Activated CD4-positive, alpha-beta memory T cell treated with anti-CD3 and anti-CD28 coated beads for 36 hours (primary cell): ENCODE results near the gene PGLYRP2. TPM values are rescaled to one million over a fixed set of nuclear protein-coding genes. Genes with fewer than 3 reads are reported as not detected.

ENCODE experiments used
- CTCF ChIA-PET: fragments of 350-600 bp; sonication (Branson Sonifier 250); formaldehyde crosslinking; loops from one replicate; lab custom pipeline; 2021; ENCODE audit warnings: antibody characterized with exemption, inconsistent platforms; lab: Charles Lee
- POLR2A ChIA-PET: fragments of 350-600 bp; sonication (Branson Sonifier 250); formaldehyde crosslinking; loops from one replicate; lab custom pipeline; 2021; ENCODE audit warnings: antibody characterized with exemption; lab: Charles Lee
- DNase-seq: peaks from one replicate; pipeline ENCODE4 v3.0.0-alpha.2; 2020
- H3K27ac Mint-ChIP-seq: one replicate; pipeline ENCODE4 v1.8.0; 2021; ENCODE audit warnings: mixed read lengths
- H3K27me3 Mint-ChIP-seq: one replicate; pipeline ENCODE4 v1.8.0; 2021; ENCODE audit warnings: mixed read lengths
- H3K36me3 Mint-ChIP-seq: one replicate; pipeline ENCODE4 v1.8.0; 2021; ENCODE audit warnings: mixed read lengths
- H3K4me1 Mint-ChIP-seq: one replicate; pipeline ENCODE4 v1.8.0; 2021; ENCODE audit warnings: low read depth, mixed read lengths
- H3K4me3 Mint-ChIP-seq: one replicate; pipeline ENCODE4 v1.8.0; 2021; ENCODE audit warnings: mild to moderate bottlenecking, mixed read lengths
- H3K9me3 Mint-ChIP-seq: one replicate; pipeline ENCODE4 v1.8.0; 2021; ENCODE audit warnings: mixed read lengths
- intact Hi-C: fragments of 100-400 bp; cut with micrococcal nuclease; formaldehyde crosslinking; loops from one replicate; pipeline ENCODE4 v1.15.1; 2023
- total RNA-seq, 2 experiments: library from RNA; stranded (reverse); gene quantifications; one replicate each; pipeline ENCODE4 v1.2.3, GENCODE V29; 2021

PGLYRP2 gene
- total RNA-seq, 2 experiments from 2014 or later, result 0.24 TPM; not detected in 1

DNA sequence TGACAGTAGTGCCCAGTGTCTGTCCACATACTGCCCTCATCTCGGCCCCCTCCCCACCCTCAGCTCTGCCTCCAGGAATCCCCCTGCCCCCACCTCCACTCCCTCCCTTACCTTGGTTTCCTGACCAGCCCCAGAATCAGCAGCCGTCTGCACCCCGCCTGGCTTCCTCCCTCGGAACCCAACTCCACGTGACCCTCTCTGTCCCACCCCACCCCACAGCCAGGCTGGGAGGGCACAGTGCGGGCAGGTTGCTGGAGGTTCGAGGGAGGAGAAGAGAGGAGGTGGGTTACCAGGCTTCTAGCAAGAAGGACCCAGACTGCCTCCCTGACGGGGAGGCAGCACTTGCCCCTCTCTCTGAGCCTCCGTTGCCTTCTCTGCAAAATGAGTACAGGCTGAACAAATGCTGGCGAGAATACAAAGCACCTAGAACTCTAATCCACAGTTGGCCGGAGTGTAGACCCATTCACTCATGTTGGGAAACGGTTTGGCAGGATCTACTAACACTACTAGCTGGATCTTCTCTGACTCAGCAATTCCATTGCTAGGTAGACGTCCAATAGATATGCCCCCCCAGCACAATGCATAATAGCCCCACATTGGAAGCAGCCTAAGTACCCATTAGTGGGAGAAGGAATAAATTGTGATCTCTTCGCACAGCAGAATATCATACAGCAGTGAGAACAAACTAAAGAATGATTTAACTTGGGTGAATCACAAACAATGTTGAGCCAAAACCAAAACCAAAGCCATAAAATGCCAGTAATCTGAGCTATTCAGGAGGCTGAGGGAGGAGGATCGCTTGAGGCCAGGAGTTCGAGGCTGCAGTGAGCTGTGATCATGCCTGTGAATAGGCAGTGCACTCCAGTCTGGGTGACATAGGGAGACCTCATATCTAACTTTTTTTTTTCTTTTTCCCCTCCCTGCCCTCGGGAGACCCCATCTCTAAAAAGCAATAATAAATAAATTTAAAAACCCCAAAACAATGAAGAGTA, 14.6 kb downstream of the PGLYRP2 start, which contains the start of gene RASAL3:
Gene RASAL3, minus strand, starts transcription at position 151 of the 992 bp plus-strand sequence. CDS start 186 bp downstream, outside the sequence.
- H3K36me3 Mint-ChIP-seq, result peaks cover 31% of the 10 kb centered on the region
- peaks cover 54% of the 10 kb centered on the region for H3K4me1 Mint-ChIP-seq
- H3K27me3 Mint-ChIP-seq, result no peaks in the 10 kb centered on the region
- peak within 1 kb of the TSS; percentile 96 for H3K27ac Mint-ChIP-seq
- CTCF ChIA-PET, result interaction anchor here (1.0 to 2.0 kb wide), 6 partner anchors 14 to 91 kb away, joined by 3 to 19 read pairs (median 8); partner anchors contain the start of genes AKAP8L and WIZ
- peak within 1 kb of the TSS; percentile 89 for H3K4me3 Mint-ChIP-seq
- peak; percentile 80 for DNase-seq
- POLR2A ChIA-PET, result interaction anchor here (0.5 to 2.3 kb wide), 11 partner anchors 10 to 917 kb away, joined by 4 to 21 read pairs (median 5); partner anchors contain the start of genes AKAP8 and AKAP8L
- intact Hi-C loops, result no loop called here
- H3K9me3 Mint-ChIP-seq, result peaks cover 2% of the 10 kb centered on the region

DNA sequence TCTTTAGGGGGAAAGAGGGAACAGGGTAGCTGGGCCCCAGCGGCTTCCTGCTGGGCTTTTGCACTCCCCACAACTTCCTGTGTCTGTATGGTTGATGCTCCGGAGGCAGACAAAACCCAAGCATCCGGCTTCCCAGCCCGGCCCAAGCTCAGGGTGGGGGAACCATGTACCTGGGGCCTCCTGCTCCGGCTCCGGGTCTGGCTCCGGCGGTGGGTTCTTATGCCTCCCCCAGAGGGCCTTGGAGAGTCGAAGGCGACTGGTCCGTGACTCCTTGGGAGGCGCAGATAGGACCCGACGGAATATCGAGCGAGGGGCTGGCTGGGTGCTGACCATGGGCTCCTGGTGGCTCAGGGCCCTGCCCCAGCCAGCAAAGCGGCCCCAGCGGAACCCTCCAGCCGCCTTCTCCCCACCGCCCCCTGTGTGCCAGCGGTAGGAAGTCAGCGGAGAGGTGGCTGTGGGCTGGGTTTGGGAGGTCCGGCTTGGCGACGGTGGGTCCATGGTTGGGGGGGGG, 15.4 kb downstream of the PGLYRP2 start:
- Mint-ChIP-seq H3K27ac (peak overlapping the region; percentile 96), H3K9me3 (peaks cover 2% of the 10 kb centered on the region), H3K36me3 (peaks cover 36% of the 10 kb centered on the region), H3K27me3 (no peaks in the 10 kb centered on the region), H3K4me3 (peak overlapping the region; percentile 89), H3K4me1 (peaks cover 48% of the 10 kb centered on the region)
- intact Hi-C loops, result no loop called here
- POLR2A ChIA-PET, result interaction anchor here (0.6 to 2.3 kb wide), 10 partner anchors 9 to 132 kb away, joined by 3 to 21 read pairs (median 5); partner anchors contain the start of genes AKAP8, AKAP8L and BRD4
- DNase-seq, result peak; percentile 88
- CTCF ChIA-PET, result interaction anchor here (1.0 to 2.3 kb wide), 7 partner anchors 9 to 91 kb away, joined by 3 to 22 read pairs (median 7); partner anchors contain the start of genes AKAP8L and WIZ

DNA sequence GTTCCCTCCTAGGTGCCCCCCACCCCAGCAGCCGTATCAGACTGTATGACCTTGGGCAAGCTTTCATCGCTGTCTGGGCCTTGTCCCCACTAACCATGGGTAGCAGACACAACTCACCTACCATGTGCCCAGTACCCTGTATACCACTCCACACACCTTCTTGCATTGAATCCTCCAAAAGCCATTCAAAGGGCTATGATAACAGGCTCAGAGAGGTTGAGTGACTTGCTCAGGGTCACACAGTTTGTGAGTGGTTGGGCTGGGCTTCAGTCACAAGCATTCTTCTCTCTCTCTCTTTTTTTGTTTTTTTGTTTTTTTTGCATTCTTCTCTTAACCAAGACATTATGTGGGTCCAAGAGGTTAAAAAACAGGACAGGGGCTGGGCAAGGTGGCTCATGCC, 17.6 kb downstream of the PGLYRP2 start:
- DNase-seq, result no peak
- peak overlapping the region; percentile 96 for H3K27ac Mint-ChIP-seq
- peak overlapping the region; percentile 16 for H3K4me3 Mint-ChIP-seq
- CTCF ChIA-PET, result interaction anchor here (1.3 to 2.8 kb wide), 3 partner anchors 42 to 94 kb away, joined by 3 to 22 read pairs (median 10); partner anchors contain the start of gene AKAP8L
- no peaks in the 10 kb centered on the region for H3K9me3 Mint-ChIP-seq
- H3K36me3 Mint-ChIP-seq, result peaks cover 42% of the 10 kb centered on the region
- H3K27me3 Mint-ChIP-seq, result no peaks in the 10 kb centered on the region
- peaks cover 25% of the 10 kb centered on the region for H3K4me1 Mint-ChIP-seq
- intact Hi-C loops, result no loop called here
- POLR2A ChIA-PET, result no interaction called here

DNA sequence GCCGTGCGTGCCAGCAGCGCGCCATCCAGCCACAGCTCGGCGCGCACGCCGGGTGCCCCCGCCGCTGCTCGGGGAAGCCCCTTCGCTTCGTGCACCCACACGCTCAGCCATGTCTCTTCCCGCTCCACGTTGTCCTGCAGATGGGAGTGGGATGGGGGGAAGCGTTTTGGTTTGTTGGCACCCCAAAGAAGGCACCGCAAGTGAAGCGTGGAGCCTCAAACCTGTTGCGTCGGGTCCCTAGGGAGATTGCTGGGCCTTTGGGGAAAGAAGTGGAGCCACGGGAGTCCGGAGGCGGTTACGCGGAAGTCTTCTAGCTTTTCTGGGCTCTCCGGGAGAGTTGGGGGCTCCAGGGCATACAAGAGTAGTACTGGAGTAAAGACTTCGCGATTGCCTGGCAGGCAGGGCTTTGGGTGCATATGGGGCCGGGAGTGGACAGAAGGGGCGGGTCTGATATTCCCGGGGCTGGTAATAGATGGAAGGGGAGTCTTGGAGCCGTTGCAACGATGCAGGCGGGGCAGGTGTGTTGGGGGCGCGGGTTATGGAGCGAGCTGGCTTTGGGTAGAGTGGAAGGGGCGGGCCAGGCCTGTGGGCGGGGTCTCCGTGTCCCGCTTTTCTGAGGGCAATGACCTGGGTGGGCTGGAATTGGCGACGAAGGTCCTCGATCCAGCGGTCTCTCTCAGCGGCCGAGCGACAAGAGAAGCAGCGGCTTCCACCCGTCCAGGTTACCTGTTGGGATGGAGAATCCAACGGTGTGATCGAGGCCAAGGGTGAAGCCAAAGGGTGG, 21.4 kb downstream of the PGLYRP2 start:
- ChIA-PET POLR2A (no interaction called here), CTCF (interaction anchor here (0.9 kb wide), 1 partner anchor 98 kb away, joined by 3 read pairs; no protein-coding TSS in a partner anchor)
- no peak for DNase-seq
- intact Hi-C loops, result no loop called here
- Mint-ChIP-seq H3K4me1 (peaks cover 18% of the 10 kb centered on the region), H3K9me3 (no peaks in the 10 kb centered on the region), H3K27me3 (no peaks in the 10 kb centered on the region), H3K4me3 (no peak overlapping the region), H3K36me3 (peaks cover 64% of the 10 kb centered on the region), H3K27ac (no peak overlapping the region)

DNA sequence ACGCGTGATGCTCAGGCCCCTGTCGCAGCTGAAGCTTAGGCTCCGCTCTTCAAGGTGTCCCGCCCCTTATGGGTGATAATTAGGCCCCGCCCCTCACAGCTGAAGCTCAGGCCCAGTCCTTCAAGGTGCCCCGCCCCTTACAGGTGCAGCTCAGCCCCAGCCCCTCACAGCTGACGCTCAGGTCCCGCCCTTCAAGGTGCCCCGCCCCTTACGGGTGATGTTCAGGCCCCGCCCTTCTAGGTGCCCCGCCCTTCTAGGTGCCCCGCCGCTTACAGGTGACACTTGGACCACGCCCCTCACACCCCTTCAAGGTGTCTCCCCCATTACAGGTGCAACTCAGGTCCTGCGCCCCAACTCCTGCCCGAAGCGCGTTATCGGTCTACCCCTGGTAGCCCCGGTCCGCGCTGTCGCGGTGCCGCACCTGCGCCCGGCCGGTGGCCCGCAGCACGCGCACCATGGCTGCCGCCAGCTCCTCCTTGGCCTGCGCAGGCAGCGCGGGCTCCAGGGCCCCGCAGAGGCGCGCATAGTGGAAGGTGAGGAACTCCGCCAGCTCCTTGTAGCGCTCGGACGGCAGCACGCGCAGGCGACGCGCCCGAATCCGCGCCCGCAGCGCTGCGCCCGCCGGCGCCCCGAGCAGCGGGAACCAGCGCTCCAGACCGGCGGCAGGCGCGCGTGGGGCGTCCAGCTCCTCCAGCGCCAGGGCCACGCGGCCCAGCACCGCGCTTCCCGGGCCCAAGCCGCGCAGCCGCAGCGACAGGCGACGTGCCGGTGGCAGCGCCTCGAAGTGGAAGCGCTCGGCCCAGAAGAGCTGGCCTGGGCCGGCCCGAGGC, 22.2 kb downstream of the PGLYRP2 start:
- ChIA-PET POLR2A (interaction anchor here (2.6 kb wide), 1 partner anchor 10 kb away, joined by 8 read pairs; no protein-coding TSS in a partner anchor), CTCF (interaction anchor here (0.9 to 1.2 kb wide), 4 partner anchors 21 to 99 kb away, joined by 3 to 5 read pairs (median 3); partner anchors contain the start of gene AKAP8L)
- DNase-seq, result peak; percentile 38
- no peak overlapping the region for H3K4me3 Mint-ChIP-seq
- peaks cover 12% of the 10 kb centered on the region for H3K4me1 Mint-ChIP-seq
- H3K27me3 Mint-ChIP-seq, result no peaks in the 10 kb centered on the region
- intact Hi-C loops, result no loop called here
- H3K9me3 Mint-ChIP-seq, result no peaks in the 10 kb centered on the region
- H3K36me3 Mint-ChIP-seq, result peaks cover 60% of the 10 kb centered on the region
- H3K27ac Mint-ChIP-seq, result no peak overlapping the region

DNA sequence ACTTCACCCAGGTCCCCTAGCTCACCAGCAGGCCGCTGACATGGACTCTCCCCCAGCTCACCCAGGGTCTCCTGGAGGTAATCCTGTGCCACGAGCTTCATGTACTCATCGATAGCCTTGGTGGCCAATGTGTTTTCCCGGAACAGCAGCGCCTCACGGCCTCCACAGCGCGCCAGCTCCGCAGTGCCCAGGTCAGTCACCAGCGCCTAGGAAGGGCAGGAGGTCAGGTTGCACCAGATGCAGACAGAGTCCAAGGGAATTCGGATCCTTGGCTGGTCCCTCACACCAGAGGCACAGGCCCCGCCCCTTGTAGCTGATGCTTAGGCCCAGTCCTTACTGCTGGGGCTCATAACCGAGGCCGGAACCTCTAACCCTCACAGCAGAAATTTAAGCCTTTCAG, 22.9 kb downstream of the PGLYRP2 start:
- H3K36me3 Mint-ChIP-seq, result peaks cover 59% of the 10 kb centered on the region
- H3K9me3 Mint-ChIP-seq, result no peaks in the 10 kb centered on the region
- H3K4me3 Mint-ChIP-seq, result no peak overlapping the region
- DNase-seq, result no peak
- peaks cover 6% of the 10 kb centered on the region for H3K4me1 Mint-ChIP-seq
- ChIA-PET CTCF (interaction anchor here (1.2 kb wide), 4 partner anchors 21 to 99 kb away, joined by 3 to 5 read pairs (median 4); partner anchors contain the start of gene AKAP8L), POLR2A (interaction anchor here (2.6 kb wide), 1 partner anchor 11 kb away, joined by 8 read pairs; no protein-coding TSS in a partner anchor)
- intact Hi-C loops, result no loop called here
- no peak overlapping the region for H3K27ac Mint-ChIP-seq
- H3K27me3 Mint-ChIP-seq, result no peaks in the 10 kb centered on the region

DNA sequence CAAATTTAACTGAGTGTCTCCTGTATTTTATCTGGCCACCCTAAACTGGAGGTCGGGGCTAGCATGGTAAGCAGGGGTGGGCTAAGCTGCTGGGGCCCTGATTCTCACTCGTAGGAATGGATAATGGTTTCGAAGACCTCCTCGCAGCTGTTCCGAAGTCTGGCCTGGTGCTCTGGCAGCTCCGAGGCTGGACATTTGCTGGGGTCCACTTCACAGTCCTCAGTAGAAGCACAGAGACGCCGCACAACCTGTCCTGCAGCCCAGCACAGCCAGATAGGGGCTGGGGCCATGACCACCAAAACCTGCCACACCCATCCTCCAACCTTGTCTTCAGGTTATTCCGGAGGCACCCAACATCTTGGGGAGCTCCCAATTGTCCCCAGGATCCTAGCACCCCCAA, 23.3 kb downstream of the PGLYRP2 start:
- POLR2A ChIA-PET, result interaction anchor here (2.6 kb wide), 1 partner anchor 11 kb away, joined by 8 read pairs; no protein-coding TSS in a partner anchor
- Mint-ChIP-seq H3K4me3 (no peak overlapping the region), H3K4me1 (peaks cover 7% of the 10 kb centered on the region), H3K9me3 (no peaks in the 10 kb centered on the region), H3K27me3 (no peaks in the 10 kb centered on the region), H3K36me3 (peaks cover 64% of the 10 kb centered on the region), H3K27ac (no peak overlapping the region)
- CTCF ChIA-PET, result interaction anchor here (1.2 to 2.1 kb wide), 5 partner anchors 20 to 100 kb away, joined by 3 to 7 read pairs (median 4); partner anchors contain the start of gene AKAP8L
- intact Hi-C loops, result no loop called here
- DNase-seq, result no peak

DNA sequence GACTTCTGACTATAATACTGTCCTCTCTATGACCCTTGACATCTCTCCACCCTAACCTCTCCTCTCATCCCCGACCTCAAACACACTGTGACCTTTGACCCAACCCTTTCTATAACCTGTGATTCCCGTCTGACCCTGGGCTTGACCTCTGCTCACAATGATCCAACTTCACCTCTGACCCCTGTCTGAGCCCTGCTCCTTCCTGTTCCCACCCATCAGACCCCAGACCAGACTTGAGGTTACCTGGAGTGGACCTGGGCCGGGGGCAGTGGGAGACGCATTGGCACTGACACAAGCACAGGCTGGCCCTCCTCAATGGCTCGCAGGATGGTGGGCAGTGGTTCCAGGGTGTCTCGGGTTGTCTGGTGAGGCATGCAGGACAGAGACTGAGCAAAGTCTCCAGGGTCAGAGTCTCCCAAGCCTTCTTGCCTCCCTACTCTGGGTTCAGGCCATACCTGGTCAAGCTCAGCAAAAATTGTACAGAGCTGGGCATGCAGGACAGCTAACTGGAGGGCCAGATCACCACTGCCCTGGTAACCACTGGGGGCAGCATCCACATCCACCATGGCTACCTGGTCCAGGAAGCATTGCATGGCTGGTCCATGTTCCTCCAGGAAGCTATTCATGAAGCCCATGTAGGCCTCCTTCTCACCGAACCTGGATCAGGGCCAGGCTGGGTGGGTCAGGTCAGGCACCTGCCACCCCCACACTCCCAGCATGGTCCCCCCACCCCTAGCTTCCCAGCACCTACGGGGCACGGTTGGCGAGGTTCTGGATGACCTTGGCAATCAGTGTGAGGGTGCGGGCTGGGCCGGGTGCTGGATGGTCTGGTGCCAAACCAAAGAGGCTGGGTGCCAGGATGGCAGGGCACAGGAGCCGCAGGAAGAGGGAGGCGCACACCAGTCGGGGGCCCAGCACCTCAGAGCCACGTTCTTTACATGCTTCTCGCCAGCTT, 25.1 kb downstream of the PGLYRP2 start:
- intact Hi-C loops, result no loop called here
- ChIA-PET POLR2A (interaction anchor here (1.5 to 2.6 kb wide), 2 partner anchors 9 to 13 kb away, joined by 7 to 8 read pairs; no protein-coding TSS in a partner anchor), CTCF (interaction anchor here (0.7 to 2.1 kb wide), 3 partner anchors 9 to 82 kb away, joined by 3 to 7 read pairs (median 4); partner anchors contain the start of gene AKAP8L)
- H3K27ac Mint-ChIP-seq, result no peak overlapping the region
- no peak overlapping the region for H3K4me3 Mint-ChIP-seq
- H3K36me3 Mint-ChIP-seq, result peaks cover 56% of the 10 kb centered on the region
- H3K4me1 Mint-ChIP-seq, result peaks cover 13% of the 10 kb centered on the region
- no peaks in the 10 kb centered on the region for H3K27me3 Mint-ChIP-seq
- H3K9me3 Mint-ChIP-seq, result no peaks in the 10 kb centered on the region
- DNase-seq, result no peak

DNA sequence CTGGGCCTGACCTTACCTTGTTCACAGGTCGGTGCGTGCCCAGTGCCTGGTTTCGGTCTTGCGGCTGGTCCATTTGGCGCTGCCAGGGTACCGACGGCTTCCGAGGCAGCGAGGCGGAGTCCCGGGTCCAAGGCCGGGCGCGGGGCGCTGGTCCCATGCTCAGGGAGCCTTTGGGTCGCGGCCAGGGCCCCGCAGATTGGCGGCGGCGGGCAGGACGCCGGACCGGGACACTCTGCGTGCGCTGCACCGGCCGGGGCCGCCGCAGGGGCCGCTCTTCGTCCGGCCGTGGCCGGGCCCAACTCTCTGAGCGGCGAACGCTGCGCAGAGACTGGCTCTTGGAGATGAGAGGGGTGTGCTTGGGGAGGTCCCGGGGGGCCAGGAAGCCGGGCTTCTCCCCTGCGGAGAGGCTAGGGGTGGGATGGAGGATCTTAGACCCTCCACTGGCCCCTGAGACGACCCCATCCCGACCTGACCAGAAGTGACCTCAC, 26.2 kb downstream of the PGLYRP2 start:
- ChIA-PET CTCF (interaction anchor here (0.7 kb wide), 1 partner anchor 83 kb away, joined by 3 read pairs; no protein-coding TSS in a partner anchor), POLR2A (interaction anchor here (1.5 kb wide), 1 partner anchor 10 kb away, joined by 4 read pairs; the partner anchor contains the start of gene RASAL3)
- DNase-seq, result no peak
- H3K4me3 Mint-ChIP-seq, result no peak overlapping the region
- intact Hi-C loops, result no loop called here
- peaks cover 20% of the 10 kb centered on the region for H3K4me1 Mint-ChIP-seq
- H3K27ac Mint-ChIP-seq, result no peak overlapping the region
- H3K36me3 Mint-ChIP-seq, result peaks cover 53% of the 10 kb centered on the region
- no peaks in the 10 kb centered on the region for H3K27me3 Mint-ChIP-seq
- no peaks in the 10 kb centered on the region for H3K9me3 Mint-ChIP-seq
